OCI-LY7 (cell line): ENCODE data around the gene THAP4.

Experiments
- EZH2phosphoT487 ChIP-seq: fragments of 200-600 bp; sonication (generic); IDR thresholded peaks from 2 replicates; pipeline ENCODE4 v1.6.1; 2018; ENCODE audit warnings: low read depth, borderline replicate concordance, mild to moderate bottlenecking, mixed run types, antibody characterized with exemption, low read length, moderate library complexity, mixed read lengths
- TF ChIP-seq, protein P1 (sequence below): fragments of 200-600 bp; sonication (generic); conservative IDR thresholded peaks from 2 replicates; pipeline ENCODE4 v1.5.1; 2014; ENCODE audit warnings: mild to moderate bottlenecking, antibody characterized with exemption, low read length, moderate library complexity, mixed read lengths

DNA sequence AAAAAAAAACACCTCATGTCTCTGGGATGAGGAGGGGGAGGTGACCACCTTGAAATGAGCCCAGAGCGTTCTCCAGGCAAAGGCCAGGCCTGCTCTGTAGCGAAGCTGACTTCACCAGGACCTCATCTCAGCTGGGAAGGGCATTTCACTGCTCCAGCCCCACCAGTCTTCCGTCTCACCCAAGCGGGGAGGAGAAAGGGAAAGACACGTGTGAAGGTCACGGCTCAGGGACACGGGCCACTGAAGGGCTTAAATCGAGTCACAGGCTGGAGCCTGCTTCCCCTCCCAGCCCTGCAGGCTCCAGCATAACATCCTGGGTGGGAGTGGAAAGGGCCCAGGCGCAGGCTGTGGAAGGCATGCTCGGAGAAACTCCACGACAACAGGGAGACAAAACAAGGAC lies 18.1 kb downstream of the THAP4 start:
- TF ChIP-seq, protein P1, sequence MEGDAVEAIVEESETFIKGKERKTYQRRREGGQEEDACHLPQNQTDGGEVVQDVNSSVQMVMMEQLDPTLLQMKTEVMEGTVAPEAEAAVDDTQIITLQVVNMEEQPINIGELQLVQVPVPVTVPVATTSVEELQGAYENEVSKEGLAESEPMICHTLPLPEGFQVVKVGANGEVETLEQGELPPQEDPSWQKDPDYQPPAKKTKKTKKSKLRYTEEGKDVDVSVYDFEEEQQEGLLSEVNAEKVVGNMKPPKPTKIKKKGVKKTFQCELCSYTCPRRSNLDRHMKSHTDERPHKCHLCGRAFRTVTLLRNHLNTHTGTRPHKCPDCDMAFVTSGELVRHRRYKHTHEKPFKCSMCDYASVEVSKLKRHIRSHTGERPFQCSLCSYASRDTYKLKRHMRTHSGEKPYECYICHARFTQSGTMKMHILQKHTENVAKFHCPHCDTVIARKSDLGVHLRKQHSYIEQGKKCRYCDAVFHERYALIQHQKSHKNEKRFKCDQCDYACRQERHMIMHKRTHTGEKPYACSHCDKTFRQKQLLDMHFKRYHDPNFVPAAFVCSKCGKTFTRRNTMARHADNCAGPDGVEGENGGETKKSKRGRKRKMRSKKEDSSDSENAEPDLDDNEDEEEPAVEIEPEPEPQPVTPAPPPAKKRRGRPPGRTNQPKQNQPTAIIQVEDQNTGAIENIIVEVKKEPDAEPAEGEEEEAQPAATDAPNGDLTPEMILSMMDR = no peak
- TF ChIP-seq EZH2phosphoT487 = no peak
